ENCODE measurements around the gene NELL2. TPM values are rescaled to one million over a fixed set of nuclear protein-coding genes. Genes with fewer than 3 reads are reported as not detected.

Gene NELL2
- total RNA-seq, 1 experiment from 2014 or later, result 32.7 TPM

DNA sequence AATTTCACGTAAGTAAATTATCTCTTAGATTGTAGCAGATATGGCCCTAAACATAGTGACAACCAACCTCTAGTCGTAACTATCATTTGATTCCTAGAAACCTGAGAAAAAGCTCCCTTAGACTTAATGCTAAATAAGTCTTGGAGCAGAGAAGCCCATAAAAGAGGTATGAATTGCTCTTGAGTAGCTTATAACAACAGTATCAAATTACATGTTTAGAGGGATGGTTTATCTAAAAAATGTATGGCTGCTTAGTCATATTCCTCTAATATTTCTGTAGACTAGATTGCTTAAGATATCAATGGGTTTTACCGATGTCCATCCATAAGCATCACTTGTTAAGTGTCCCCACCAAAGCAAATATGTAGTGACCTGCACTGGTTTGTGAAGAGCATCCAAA lies 259.7 kb downstream of the NELL2 start:
- WGBS (ENCODE audit: extremely low coverage, insufficient read length, low lambda C conversion rate), result no CpG with 5 or more reads among the region's 3 CpGs
- H3K27ac Mint-ChIP-seq, result no peak overlapping the region

More for the DNA sequence above, 259.7 kb downstream of the NELL2 start:
- Histone ChIP-seq H2BK12ac (ENCODE audit: insufficient read length, low read depth, low read length) (no peak overlapping the region), H4K20me1 (ENCODE audit: control insufficient read depth, insufficient read depth, insufficient read length) (no peaks in the 10 kb centered on the region), H3K9me3 (ENCODE audit: control insufficient read depth, low read depth, low read length) (no peaks in the 10 kb centered on the region), H3T11ph (ENCODE audit: low read length) (no peak overlapping the region), H2BK120ac (ENCODE audit: low read depth, low read length, poor library complexity, severe bottlenecking) (no peak overlapping the region), H4K5ac (ENCODE audit: insufficient read length, low read depth, low read length) (no peak overlapping the region), H3K27ac (ENCODE audit: insufficient read length, low read depth, low read length) (no peak overlapping the region), H3K27me3 (ENCODE audit: insufficient read depth, low read length) (no peaks in the 10 kb centered on the region), H3K79me1 (ENCODE audit: insufficient read depth, low read depth, low read length, poor library complexity, severe bottlenecking) (no peaks in the 10 kb centered on the region), H3K4ac (ENCODE audit: low read depth, low read length) (no peak overlapping the region), H3K23me2 (ENCODE audit: insufficient read length, low read depth, low read length, poor library complexity, severe bottlenecking) (no peaks in the 10 kb centered on the region), H3K9ac (ENCODE audit: extremely low read depth, insufficient read length, low read length) (no peak overlapping the region), H3K14ac (ENCODE audit: insufficient read depth, low read length) (no peak overlapping the region), H2BK15ac (ENCODE audit: low read depth, low read length) (no peak overlapping the region), H2BK20ac (ENCODE audit: low read depth, low read length, poor library complexity, severe bottlenecking) (no peak overlapping the region), H3K4me1 (ENCODE audit: insufficient read depth, low read length) (no peaks in the 10 kb centered on the region), H4K8ac (replicated peaks; ENCODE audit: insufficient read length, low read depth, low read length) (no peak overlapping the region), H2BK5ac (ENCODE audit: insufficient read length, low read length) (no peak overlapping the region), H2AK5ac (ENCODE audit: insufficient read length, low read length) (no peak overlapping the region), H3K4me2 (ENCODE audit: insufficient read depth, insufficient read length, low read length) (no peak overlapping the region), H3K18ac (ENCODE audit: insufficient read length, low read depth, low read length) (no peak overlapping the region), H2AFZ (ENCODE audit: low read length) (no peak overlapping the region), H3K79me2 (ENCODE audit: insufficient read depth, low read length) (no peaks in the 10 kb centered on the region), H3K23ac (ENCODE audit: insufficient read length, low read depth, low read length) (no peak overlapping the region), H4K91ac (ENCODE audit: insufficient read length, low read depth, low read length) (no peak overlapping the region), H3K56ac (ENCODE audit: insufficient read length, low read depth, low read length) (no peak overlapping the region)
- H3K9me3 Mint-ChIP-seq, result no peaks in the 10 kb centered on the region
- TF ChIP-seq, protein P1, sequence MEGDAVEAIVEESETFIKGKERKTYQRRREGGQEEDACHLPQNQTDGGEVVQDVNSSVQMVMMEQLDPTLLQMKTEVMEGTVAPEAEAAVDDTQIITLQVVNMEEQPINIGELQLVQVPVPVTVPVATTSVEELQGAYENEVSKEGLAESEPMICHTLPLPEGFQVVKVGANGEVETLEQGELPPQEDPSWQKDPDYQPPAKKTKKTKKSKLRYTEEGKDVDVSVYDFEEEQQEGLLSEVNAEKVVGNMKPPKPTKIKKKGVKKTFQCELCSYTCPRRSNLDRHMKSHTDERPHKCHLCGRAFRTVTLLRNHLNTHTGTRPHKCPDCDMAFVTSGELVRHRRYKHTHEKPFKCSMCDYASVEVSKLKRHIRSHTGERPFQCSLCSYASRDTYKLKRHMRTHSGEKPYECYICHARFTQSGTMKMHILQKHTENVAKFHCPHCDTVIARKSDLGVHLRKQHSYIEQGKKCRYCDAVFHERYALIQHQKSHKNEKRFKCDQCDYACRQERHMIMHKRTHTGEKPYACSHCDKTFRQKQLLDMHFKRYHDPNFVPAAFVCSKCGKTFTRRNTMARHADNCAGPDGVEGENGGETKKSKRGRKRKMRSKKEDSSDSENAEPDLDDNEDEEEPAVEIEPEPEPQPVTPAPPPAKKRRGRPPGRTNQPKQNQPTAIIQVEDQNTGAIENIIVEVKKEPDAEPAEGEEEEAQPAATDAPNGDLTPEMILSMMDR (conservative IDR thresholded peaks at IDR 0.05), result no peak
- H3K36me3 Mint-ChIP-seq (ENCODE audit: insufficient read depth in 1 of 3, low read depth in 3 of 3), result no peaks in the 10 kb centered on the region
- H3K27me3 Mint-ChIP-seq (ENCODE audit: low read depth), result no peaks in the 10 kb centered on the region
- no peak overlapping the region for H3K4me3 Mint-ChIP-seq
- peaks cover 3% of the 10 kb centered on the region in 2 experiments; a peak in 3 of 4 replicates for H3K4me1 Mint-ChIP-seq
- no peak for DNase-seq

All from H9 (cell line).